GM19099 (cell line): ENCODE measurements around the gene FGF1.

ENCODE experiments used
- POLR2A ChIP-seq: IDR thresholded peaks from 3 replicates; pipeline ENCODE4 v1.6.1; 2011; ENCODE audit warnings: low read depth; ENCODE audit not compliant: insufficient read length; ENCODE audit errors: extremely low read depth

The FGF1 gene

DNA sequence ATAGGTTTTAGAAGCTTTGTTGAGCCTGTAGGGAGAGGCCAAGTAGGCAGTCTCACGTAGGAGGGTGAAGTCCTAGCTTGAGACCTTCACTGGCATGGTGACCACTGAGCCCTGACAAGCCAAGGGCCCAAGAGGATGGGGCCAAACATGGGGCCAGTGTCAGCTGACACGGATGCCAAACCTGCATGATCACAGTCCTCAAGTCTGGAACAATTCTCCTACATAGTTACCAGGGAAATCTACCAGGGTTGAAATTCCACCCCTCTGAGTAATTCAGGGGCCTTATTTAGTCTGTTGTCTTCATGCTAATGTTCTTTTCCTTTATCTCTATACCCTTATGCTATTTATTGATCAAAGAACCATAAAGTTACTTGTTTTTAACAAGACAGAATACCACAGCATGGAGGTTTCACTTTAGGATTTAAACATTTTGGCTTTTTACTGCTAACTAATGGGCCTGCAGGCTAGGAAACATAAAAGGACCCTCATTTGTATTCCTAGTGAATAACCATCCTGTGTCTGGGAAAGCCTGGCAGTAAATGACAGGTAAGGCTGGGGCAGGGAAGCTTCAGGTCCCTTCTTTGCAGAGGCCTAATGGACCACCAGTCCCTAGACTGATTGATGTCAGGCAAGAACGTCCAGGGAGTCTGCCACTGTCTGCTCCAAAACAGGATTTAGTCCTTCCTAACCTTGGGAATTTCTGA lies 140.8 kb downstream of the FGF1 start:
- no peak for TF ChIP-seq POLR2A

DNA sequence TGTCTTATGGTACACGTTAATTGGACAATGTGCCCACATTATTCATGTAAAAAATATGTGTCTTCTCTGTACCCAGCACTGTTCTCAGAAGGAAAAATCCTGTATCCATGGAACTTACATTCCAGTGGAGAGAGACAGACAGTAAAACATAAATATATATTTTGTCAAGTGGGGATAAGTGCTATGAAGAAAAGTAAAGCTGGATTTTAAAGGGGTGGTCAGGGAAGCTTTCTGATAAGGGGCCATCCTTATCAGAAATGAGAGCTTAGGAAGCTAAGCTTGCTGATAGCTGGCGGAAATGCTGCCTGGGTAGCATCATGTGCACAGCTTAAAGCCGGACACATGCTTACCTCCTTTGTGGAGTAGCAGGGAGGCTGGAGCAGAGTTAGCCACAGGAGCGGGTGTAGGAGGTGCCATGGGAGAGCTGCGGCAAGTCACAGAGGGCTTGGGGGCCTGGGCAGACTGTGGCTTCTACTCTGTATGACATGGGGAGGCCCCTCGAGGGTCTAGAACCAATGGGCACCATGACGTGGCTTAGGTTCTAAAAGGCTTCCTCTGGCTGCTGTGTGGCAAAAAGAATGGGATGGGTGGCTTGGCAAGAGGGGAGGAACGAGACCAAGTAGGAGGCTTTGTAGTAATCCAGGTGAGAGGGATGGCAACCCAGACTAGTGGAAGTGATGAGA lies 141.7 kb downstream of the FGF1 start:
- no peak for TF ChIP-seq POLR2A

DNA sequence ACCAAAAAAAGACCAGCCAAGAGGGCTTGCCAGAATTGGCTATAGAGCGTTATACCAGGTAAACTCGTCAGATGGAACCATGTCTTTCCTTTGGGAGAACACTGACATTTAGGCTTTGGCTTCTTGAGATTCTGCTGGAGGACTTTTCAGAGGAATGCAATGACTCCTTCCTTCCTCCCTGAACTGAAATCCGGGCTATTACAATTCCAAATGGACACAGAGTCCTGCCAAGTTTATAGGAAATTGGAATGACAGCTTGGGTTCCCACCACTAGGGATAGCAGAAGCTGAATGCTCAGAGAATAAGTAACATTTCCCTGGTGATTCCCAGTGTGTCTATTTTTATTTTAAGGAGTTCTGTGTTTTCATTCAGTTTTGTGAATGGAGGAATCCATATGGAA lies 143.0 kb downstream of the FGF1 start:
- no peak for TF ChIP-seq POLR2A
